Spleen (tissue), 7 donors: ENCODE data around the gene PNMA8A.

Experiments used
- POLR2A ChIP-seq, 3 donors: fragments of 450-650 bp; IDR thresholded peaks; one replicate each; pipeline ENCODE4 v1.5.1; 2017; ENCODE audit warnings: antibody characterized with exemption in 3 of 3, mild to moderate bottlenecking in 1 of 3
- POLR2AphosphoS5 ChIP-seq, 3 donors: sonication (generic); formaldehyde crosslinking; IDR thresholded peaks; one replicate each; pipeline ENCODE4 v1.5.1; 2017; ENCODE audit warnings: antibody characterized with exemption in 3 of 3
- TF ChIP-seq, protein P1 (sequence below), 11 experiments: fragments of 200-600 bp in 7 of 11; fragments of 450-650 bp in 4 of 11; sonication (generic) in 4 of 11; IDR thresholded peaks in 8 of 11; conservative IDR thresholded peaks in 3 of 11; 1 replicate in 7 of 11; 2 replicates in 4 of 11; pipeline versions ENCODE4 v1.4.0 to v1.8.0; 2016 to 2021; ENCODE audit warnings: antibody characterized with exemption in 11 of 11, inconsistent platforms in 4 of 11, mild to moderate bottlenecking in 1 of 11
- donor health status: DM: no; HTN: no; CAD: no; lungs with moderate emphysema.
- donor health status: DM: no; HTN: no; CAD: no.
- donor health status: DM: no; HTN: no; CAD: no.

DNA sequence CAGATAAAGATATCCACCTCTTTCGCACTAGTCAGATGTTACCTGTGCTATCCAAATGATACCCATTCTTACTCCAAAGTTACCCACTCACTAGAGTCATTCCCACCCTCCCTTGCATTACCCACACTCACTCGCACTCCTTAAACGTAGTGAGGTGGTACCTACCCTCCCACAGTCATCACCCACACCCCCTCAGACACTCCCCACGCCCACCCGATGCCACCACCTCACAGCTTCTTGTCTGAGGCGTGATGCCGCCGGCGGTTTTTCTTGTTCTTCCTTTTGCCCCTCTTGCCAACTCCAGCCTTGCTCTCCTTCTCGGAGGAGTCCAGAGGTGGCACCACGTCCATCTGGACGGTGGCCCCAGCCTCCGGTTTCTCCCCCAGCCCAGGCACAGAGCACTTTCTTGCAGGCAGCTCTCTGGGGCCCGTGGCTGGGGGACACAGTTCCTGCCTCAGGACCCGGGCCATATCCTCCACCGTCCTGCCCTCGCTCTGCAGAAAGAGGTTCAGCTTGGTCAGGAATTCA lies 43.8 kb downstream of the PNMA8A start:
- TF ChIP-seq, protein P1, sequence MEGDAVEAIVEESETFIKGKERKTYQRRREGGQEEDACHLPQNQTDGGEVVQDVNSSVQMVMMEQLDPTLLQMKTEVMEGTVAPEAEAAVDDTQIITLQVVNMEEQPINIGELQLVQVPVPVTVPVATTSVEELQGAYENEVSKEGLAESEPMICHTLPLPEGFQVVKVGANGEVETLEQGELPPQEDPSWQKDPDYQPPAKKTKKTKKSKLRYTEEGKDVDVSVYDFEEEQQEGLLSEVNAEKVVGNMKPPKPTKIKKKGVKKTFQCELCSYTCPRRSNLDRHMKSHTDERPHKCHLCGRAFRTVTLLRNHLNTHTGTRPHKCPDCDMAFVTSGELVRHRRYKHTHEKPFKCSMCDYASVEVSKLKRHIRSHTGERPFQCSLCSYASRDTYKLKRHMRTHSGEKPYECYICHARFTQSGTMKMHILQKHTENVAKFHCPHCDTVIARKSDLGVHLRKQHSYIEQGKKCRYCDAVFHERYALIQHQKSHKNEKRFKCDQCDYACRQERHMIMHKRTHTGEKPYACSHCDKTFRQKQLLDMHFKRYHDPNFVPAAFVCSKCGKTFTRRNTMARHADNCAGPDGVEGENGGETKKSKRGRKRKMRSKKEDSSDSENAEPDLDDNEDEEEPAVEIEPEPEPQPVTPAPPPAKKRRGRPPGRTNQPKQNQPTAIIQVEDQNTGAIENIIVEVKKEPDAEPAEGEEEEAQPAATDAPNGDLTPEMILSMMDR (IDR thresholded peaks at IDR 0.05 in 8 of 11, conservative IDR thresholded peaks at IDR 0.05 in 3 of 11): no peak
- TF ChIP-seq POLR2A (IDR thresholded peaks at IDR 0.05) (no peak), POLR2AphosphoS5 (IDR thresholded peaks at IDR 0.05) (no peak)
